K562 (cell line): ENCODE results near the gene BNC2. TPM values are rescaled to one million over a fixed set of nuclear protein-coding genes. Genes with fewer than 3 reads are reported as not detected.

Source experiments
- POU5F1 ChIP-seq: fragments of 150-350 bp; IDR thresholded peaks from 2 replicates; pipeline ENCODE4 v1.6.1; 2014; ENCODE audit warnings: borderline replicate concordance, low read length, low read depth, mild to moderate bottlenecking; ENCODE audit not compliant: partially characterized antibody
- ZNF224 ChIP-seq: sonication (generic); formaldehyde crosslinking; IDR thresholded peaks from 2 replicates; pipeline ENCODE4 v1.8.0; 2022; ENCODE audit warnings: mild to moderate bottlenecking, missing genetic modification reagents
- polyA plus RNA-seq, 8 experiments: library from polyadenylated mRNA; depleted of rRNA in 4 of 8; stranded (reverse) in 5 of 8; unstranded in 3 of 8; fragments of >200 nt; fragmentation: Nextera tagmentation in 2 of 8; fragmentation: Illumina TruSeq in 1 of 8; extraction: Ambion mirVana in 2 of 8; extraction: Trizol in 1 of 8; gene quantifications; 2 replicates each; pipeline versions ENCODE4 v1.2.1 to v1.2.3, GENCODE V29; 2011 to 2014; ENCODE audit warnings: inconsistent platforms in 1 of 8, missing spikeins in 1 of 8
- total RNA-seq, 7 experiments: library from RNA; depleted of rRNA in 6 of 7; stranded (reverse); fragments of >200 nt in 6 of 7; fragmentation: Illumina TruSeq in 2 of 7; extraction: Trizol in 2 of 7; gene quantifications; 2 replicates each; pipeline versions ENCODE4 v1.2.1 to v1.2.3, GENCODE V29; 2011 to 2021; ENCODE audit warnings: low replicate concordance in 1 of 7
- TF ChIP-seq, protein P1 (sequence below): fragments of 450-650 bp; IDR thresholded peaks from 2 replicates; pipeline ENCODE4 v1.6.1; 2016; ENCODE audit warnings: antibody characterized with exemption
- TF ChIP-seq, protein P2 (sequence below): sonication (generic); formaldehyde crosslinking; IDR thresholded peaks from 2 replicates; pipeline ENCODE4 v1.8.1; 2022; ENCODE audit warnings: missing genetic modification reagents
- TF ChIP-seq, protein P3 (sequence below): IDR thresholded peaks from 3 replicates; pipeline ENCODE4 v1.6.1; 2011; ENCODE audit warnings: borderline replicate concordance, mild to moderate bottlenecking, moderate library complexity; ENCODE audit not compliant: insufficient read length; ENCODE audit errors: extremely low read depth

BNC2 gene
- total and polyA plus RNA-seq, 9 of the 15 experiments (the other 6 are each of a cell fraction or from before 2014, with no cell fraction given), result not detected

DNA sequence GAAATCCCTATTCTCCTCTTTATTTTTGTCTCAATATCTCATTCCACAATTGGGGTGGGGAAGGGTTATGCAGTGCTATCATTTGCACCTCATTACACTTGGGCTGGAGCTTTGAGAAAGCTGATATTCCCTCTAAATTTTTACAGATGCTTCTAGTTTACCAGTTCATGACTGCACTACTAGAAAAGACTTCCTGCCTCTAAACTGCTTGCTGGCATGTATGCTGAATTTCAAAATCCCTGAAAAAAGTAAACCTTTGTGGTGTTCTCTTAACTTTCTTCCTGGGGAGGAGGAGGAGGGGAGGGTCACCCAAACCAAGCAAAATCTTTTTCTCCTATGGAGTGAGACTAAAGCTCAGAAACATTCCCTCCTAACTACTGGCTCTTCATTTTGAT, 45.1 kb downstream of the BNC2 start (continued):
- TF ChIP-seq, protein P1, sequence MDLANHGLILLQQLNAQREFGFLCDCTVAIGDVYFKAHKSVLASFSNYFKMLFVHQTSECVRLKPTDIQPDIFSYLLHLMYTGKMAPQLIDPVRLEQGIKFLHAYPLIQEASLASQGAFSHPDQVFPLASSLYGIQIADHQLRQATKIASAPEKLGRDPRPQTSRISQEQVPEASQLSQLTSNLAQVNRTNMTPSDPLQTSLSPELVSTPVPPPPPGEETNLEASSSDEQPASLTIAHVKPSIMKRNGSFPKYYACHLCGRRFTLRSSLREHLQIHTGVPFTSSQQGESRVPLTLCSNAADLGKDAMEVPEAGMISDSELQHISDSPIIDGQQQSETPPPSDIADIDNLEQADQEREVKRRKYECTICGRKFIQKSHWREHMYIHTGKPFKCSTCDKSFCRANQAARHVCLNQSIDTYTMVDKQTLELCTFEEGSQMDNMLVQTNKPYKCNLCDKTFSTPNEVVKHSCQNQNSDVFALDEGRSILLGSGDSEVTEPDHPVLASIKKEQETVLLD, result no peak
- TF ChIP-seq, protein P2, sequence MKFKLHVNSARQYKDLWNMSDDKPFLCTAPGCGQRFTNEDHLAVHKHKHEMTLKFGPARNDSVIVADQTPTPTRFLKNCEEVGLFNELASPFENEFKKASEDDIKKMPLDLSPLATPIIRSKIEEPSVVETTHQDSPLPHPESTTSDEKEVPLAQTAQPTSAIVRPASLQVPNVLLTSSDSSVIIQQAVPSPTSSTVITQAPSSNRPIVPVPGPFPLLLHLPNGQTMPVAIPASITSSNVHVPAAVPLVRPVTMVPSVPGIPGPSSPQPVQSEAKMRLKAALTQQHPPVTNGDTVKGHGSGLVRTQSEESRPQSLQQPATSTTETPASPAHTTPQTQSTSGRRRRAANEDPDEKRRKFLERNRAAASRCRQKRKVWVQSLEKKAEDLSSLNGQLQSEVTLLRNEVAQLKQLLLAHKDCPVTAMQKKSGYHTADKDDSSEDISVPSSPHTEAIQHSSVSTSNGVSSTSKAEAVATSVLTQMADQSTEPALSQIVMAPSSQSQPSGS (CRISPR knock-in tag), result no peak
- TF ChIP-seq ZNF224 (no peak), POU5F1 (no peak)
- TF ChIP-seq, protein P3, sequence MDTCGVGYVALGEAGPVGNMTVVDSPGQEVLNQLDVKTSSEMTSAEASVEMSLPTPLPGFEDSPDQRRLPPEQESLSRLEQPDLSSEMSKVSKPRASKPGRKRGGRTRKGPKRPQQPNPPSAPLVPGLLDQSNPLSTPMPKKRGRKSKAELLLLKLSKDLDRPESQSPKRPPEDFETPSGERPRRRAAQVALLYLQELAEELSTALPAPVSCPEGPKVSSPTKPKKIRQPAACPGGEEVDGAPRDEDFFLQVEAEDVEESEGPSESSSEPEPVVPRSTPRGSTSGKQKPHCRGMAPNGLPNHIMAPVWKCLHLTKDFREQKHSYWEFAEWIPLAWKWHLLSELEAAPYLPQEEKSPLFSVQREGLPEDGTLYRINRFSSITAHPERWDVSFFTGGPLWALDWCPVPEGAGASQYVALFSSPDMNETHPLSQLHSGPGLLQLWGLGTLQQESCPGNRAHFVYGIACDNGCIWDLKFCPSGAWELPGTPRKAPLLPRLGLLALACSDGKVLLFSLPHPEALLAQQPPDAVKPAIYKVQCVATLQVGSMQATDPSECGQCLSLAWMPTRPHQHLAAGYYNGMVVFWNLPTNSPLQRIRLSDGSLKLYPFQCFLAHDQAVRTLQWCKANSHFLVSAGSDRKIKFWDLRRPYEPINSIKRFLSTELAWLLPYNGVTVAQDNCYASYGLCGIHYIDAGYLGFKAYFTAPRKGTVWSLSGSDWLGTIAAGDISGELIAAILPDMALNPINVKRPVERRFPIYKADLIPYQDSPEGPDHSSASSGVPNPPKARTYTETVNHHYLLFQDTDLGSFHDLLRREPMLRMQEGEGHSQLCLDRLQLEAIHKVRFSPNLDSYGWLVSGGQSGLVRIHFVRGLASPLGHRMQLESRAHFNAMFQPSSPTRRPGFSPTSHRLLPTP, result no peak
